ENCODE results near the gene PVALEF.

Gene PVALEF

DNA sequence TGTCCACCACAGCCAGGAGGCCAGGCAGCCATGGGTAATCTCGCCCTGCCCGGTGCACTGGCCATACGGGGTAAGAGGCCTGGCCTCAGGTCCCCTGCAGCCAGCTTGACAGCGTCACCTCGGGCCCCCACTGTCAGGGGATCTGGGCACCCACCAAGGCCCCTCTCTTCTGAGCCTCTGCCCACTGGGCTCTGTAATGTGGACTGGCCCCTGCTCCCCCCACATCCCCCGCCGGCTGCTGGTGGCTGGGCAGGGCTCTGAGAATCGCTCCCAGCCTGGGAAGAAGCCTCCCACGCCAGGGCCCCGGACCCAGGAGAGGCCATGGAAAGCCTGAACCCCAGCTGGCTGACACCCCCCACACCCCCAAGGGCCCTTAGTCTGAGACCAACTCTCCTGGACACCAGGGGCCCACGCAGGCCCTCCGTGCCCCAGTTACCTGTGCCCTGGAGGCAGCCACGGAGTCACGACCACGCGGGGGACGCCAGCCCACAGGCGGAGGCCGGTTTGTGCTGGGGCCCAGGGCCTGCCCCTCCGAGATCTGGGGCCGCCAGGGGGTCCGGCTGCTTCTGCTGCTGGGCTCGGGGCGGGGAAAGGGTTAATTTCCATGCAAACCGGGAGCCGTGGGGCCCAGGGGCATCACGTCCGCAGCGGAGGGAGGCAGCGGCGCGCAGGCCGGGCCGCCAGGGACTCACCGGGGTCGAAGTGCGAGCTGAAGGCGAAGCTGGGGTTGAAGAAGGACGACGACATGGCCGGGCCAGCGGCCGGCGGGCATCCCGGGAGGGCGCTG, at the start of gene PVALEF:
Gene PVALEF (plus strand): TSS at position 262 of the 787 bp plus-strand sequence. CDS start 15,720 bp downstream, outside the sequence.
- TF ChIP-seq, protein P1, sequence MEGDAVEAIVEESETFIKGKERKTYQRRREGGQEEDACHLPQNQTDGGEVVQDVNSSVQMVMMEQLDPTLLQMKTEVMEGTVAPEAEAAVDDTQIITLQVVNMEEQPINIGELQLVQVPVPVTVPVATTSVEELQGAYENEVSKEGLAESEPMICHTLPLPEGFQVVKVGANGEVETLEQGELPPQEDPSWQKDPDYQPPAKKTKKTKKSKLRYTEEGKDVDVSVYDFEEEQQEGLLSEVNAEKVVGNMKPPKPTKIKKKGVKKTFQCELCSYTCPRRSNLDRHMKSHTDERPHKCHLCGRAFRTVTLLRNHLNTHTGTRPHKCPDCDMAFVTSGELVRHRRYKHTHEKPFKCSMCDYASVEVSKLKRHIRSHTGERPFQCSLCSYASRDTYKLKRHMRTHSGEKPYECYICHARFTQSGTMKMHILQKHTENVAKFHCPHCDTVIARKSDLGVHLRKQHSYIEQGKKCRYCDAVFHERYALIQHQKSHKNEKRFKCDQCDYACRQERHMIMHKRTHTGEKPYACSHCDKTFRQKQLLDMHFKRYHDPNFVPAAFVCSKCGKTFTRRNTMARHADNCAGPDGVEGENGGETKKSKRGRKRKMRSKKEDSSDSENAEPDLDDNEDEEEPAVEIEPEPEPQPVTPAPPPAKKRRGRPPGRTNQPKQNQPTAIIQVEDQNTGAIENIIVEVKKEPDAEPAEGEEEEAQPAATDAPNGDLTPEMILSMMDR (IDR thresholded peaks at IDR 0.05; ENCODE audit: low read depth, low read length): no peak
- no peak within 1 kb of the TSS for H3K4me3 ChIP-seq (ENCODE audit: low read depth, low read length)

DNA sequence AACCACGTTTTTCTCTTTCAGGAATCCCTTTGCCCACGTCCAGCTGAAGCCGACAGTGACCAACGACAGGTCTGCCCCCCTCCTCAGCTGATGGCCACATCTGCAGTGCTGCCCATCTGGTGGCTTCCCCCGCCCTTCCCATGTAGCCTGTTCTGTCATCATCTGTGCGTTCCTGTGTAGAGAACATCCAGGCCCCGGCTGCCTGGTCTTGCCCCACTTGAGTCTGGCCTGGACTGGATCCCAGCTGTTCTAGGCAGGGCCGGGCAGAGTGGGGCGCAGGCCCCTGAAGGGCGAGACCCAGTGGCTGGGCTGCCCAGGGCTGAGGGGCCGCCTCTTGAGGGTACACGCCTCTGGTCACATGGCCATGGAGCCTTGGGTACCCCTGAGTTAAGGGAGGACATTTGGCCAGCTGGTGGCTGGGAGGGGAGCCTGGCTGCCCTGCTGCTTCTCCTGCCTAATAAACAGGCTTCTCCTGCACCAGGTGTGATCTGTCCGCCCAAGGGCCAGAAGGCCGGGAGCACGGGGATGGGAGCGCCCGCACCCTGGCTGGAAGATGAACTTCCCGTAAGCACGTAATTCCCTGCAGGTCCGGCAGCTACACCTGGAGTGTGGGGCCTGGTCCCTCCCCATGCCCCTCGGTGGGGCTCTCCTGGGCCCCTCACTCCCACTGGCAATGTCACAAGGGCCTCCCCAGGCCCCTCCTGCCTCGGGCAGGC, 49.4 kb upstream of the PVALEF start:
- H3K4me3 ChIP-seq (ENCODE audit: low read depth, low read length): no peak overlapping the region
- TF ChIP-seq, protein P1 (IDR thresholded peaks at IDR 0.05; ENCODE audit: low read depth, low read length): no peak

DNA sequence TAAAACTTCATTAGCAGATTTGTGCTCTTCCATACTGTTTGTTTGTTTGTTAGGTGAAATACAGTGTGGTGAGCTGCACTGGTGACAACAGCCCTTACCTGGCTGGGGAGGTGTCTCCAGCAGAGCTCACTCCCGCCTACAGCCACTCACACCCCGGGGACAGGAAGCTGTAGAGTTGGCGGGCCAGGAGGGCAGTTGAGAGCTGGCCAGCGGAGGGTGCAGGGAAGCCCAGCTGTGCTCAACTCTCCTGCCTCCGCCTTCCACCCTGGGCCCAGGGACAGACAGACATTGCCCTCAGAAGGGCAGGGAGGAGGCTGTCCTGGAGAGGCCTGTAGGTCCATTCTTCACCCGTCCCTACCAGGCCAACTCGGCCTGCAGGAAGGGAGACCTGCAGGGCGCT, 48.6 kb upstream of the PVALEF start:
- H3K4me3 ChIP-seq (ENCODE audit: low read depth, low read length): no peak overlapping the region
- TF ChIP-seq, protein P1 (IDR thresholded peaks at IDR 0.05; ENCODE audit: low read depth, low read length): no peak

DNA sequence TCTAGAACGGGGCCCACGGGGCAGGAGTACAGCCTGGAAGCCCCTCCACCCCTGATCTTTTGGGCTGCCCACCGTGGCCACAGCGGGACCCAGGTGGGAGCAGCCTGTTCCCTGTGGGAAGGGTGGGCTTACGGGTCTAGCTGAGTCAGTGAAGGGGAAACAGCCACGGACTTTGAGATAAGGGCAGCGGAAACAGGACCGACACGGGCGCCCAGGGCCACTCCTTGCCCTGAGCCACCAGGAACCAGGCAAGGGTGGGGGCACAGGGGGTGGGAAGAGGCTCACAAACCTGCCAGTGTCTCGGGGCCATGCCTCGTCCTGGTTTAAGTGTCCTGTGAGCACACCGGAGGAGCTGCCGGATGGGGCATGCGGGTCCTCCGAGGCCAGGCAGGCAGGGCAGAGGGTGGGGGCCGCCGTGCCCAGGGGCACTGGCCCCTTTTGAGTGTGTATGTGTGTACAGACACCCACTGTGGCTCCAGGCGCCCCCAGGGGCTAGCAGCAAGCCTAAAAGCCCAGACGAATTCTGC, 47.6 kb upstream of the PVALEF start:
- TF ChIP-seq, protein P1 (IDR thresholded peaks at IDR 0.05; ENCODE audit: low read depth, low read length): no peak
- no peak overlapping the region for H3K4me3 ChIP-seq (ENCODE audit: low read depth, low read length)

DNA sequence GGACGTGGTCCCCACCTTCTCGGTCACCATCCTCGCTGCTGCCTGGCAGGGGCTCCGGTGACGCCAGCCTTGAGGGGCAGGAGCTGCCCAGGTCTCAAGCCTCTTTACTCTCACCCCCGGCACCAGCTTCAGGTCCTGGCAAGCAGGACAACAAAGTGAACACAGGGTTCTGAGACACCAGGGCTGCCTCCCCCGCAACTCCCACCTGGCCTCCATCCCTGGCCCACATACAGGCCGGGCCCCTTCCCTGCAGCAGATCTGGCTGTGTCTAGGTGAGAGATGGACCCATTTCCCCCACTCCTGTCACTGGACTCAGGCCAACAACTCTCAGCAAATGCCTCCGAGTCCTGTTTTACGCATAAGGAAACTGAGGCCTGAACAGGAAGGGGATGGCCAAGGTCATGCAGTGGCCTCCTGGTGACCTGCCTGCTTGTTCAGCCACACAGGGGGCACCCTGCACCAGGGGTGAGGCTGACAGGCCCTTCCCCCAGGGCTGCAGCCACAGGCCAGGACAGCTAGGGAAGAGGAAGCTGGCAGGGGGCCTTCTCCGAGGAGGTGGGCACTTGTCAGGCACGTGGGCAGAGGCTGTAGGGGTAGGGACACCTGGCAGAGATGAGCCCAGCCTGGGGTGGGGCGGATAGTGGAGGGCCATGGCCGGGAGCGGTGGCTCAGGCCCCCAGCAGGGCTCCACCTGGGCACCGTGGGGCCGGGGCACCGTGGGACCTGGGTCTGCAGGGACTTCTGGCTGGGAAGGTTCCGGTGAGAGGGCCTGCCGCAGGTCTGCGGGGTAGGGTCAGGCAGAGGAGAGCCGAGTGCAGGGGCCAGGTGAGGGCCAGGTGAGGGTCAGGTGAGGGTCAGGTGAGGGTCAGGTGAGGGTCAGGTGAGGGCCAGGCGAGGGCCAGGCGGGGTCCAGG, 46.7 kb upstream of the PVALEF start:
- TF ChIP-seq, protein P1 (IDR thresholded peaks at IDR 0.05; ENCODE audit: low read depth, low read length): no peak
- peak overlapping the region; percentile 46 for H3K4me3 ChIP-seq (ENCODE audit: low read depth, low read length)

DNA sequence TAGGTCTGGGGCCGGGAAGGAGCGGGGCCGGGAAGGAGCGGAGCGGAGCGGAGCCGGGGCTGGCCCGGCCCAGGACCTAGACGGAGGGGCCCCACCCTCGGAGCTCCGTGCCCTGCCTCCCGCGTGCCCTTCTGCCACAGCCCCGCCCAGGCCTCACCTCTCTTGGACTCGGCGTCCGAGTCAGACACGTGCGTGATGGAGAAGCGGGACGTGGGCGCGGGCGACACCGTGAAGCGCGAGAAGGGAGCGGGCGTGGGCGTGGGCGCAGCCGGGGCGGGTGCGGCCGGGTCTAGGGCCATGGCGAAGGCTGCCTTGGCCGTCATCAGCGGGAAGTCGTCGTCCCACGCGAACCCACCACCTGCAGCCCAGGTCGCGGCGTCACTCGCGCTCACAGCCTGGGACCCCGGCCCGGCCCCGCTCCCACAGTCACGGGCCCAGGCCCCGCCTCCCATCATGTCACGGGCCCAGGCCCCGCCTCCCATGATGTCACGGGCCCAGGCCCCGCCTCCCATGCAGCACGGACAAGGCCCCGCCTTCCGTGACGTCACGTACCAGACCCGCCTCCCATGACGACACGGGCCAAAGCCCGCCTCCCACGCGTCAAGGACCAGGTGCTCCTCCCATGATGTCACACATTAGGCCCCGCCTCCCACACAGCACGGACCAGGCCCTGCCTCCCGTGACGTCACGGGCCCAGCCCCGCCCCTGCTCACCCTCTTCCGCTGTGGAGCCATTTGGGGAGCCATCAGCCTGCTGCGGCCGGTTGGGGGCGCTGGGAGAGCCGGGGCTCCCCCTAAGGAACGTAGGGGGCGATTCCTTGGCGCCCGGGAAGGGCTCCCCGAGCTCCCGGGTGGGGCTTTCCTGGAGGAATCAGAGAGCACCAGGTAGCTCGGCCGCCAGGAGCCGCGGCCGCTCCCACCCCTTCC, 45.8 kb upstream of the PVALEF start:
- TF ChIP-seq, protein P1 (IDR thresholded peaks at IDR 0.05; ENCODE audit: low read depth, low read length): no peak
- peak overlapping the region; percentile 46 for H3K4me3 ChIP-seq (ENCODE audit: low read depth, low read length)

All from WI38 (cell line).